HepG2 (cell line): ENCODE measurements around the gene ADAM15. TPM values are rescaled to one million over a fixed set of nuclear protein-coding genes. Genes with fewer than 3 reads are reported as not detected.

Source experiments
- EP300 ChIP-seq, 3 experiments: sonication (generic) in 1 of 3; formaldehyde crosslinking in 1 of 3; IDR thresholded peaks; 2 replicates each; pipeline versions ENCODE4 v1.5.1 to v1.6.1; 2011 to 2020; ENCODE audit warnings: low read depth in 2 of 3, low read length in 2 of 3, borderline replicate concordance in 1 of 3, improper control_type of control experiment in 1 of 3, mild to moderate bottlenecking in 1 of 3, missing genetic modification reagents in 1 of 3, moderate library complexity in 1 of 3
- FOXP1 ChIP-seq, 2 experiments: fragments of 450-650 bp in 1 of 2; IDR thresholded peaks; 2 replicates each; pipeline ENCODE4 v1.6.1; 2017 to 2018; ENCODE audit warnings: antibody characterized with exemption in 1 of 2
- RARG ChIP-seq: sonication (generic); formaldehyde crosslinking; IDR thresholded peaks from 2 replicates; pipeline ENCODE4 v1.4.0; 2020; ENCODE audit warnings: low read depth, mild to moderate bottlenecking, missing genetic modification reagents
- SALL1 ChIP-seq: sonication (generic); formaldehyde crosslinking; IDR thresholded peaks from 2 replicates; pipeline ENCODE4 v1.8.0; 2022; ENCODE audit warnings: mild to moderate bottlenecking, missing genetic modification reagents
- SALL2 ChIP-seq: sonication (generic); formaldehyde crosslinking; IDR thresholded peaks from 2 replicates; pipeline ENCODE4 v1.8.1; 2023; ENCODE audit warnings: mild to moderate bottlenecking, missing genetic modification reagents, inconsistent platforms
- SKI ChIP-seq: fragments of 450-650 bp; IDR thresholded peaks from one replicate; pipeline ENCODE4 v1.6.1; 2018; ENCODE audit warnings: mild to moderate bottlenecking; ENCODE audit not compliant: partially characterized antibody
- SOX13 ChIP-seq, 3 experiments: fragments of 450-650 bp in 1 of 3; sonication (generic) in 1 of 3; formaldehyde crosslinking in 1 of 3; IDR thresholded peaks in 2 of 3; conservative IDR thresholded peaks in 1 of 3; 2 replicates each; pipeline versions ENCODE4 v1.5.0 to v1.6.1; 2016 to 2020; ENCODE audit warnings: antibody characterized with exemption in 1 of 3, mild to moderate bottlenecking in 1 of 3, missing compliant biosample characterization in 1 of 3, missing genetic modification reagents in 1 of 3, moderate library complexity in 1 of 3
- ZNF263 ChIP-seq: sonication (generic); formaldehyde crosslinking; IDR thresholded peaks from 2 replicates; pipeline ENCODE4 v1.4.0; 2020; ENCODE audit warnings: missing genetic modification reagents
- ZNF614 ChIP-seq: IDR thresholded peaks from 2 replicates; pipeline ENCODE4 v1.6.1; 2018; ENCODE audit warnings: missing biosample characterization, missing genetic modification reagents, inconsistent platforms, borderline replicate concordance
- polyA plus RNA-seq, 8 experiments: library from polyadenylated mRNA; depleted of rRNA in 3 of 8; stranded (reverse) in 7 of 8; unstranded in 1 of 8; fragments of >200 nt; fragmentation: Illumina TruSeq in 4 of 8; extraction: Trizol in 4 of 8; gene quantifications; 2 replicates each; pipeline versions ENCODE4 v1.2.1 to v1.2.3, GENCODE V29; 2011 to 2016; ENCODE audit warnings: low read depth in 4 of 8, missing spikeins in 1 of 8, mixed read lengths in 1 of 8; ENCODE audit not compliant: insufficient read depth in 1 of 8
- total RNA-seq, 5 experiments: library from RNA; depleted of rRNA; stranded (reverse); fragments of >200 nt; fragmentation: Illumina TruSeq; extraction: Trizol; gene quantifications; 2 replicates each; pipeline ENCODE4 v1.2.3, GENCODE V29; 2016; ENCODE audit warnings: low read depth in 1 of 5
- TF ChIP-seq, protein P1 (sequence below): sonication (generic); formaldehyde crosslinking; IDR thresholded peaks from 2 replicates; pipeline ENCODE4 v1.5.0; 2020; ENCODE audit warnings: missing genetic modification reagents
- TF ChIP-seq, protein P2 (sequence below): sonication (generic); formaldehyde crosslinking; IDR thresholded peaks from 2 replicates; pipeline ENCODE4 v1.8.1; 2023; ENCODE audit warnings: missing genetic modification reagents, mild to moderate bottlenecking, borderline replicate concordance
- TF ChIP-seq, protein P3 (sequence below): IDR thresholded peaks from 2 replicates; pipeline ENCODE4 v1.6.1; 2018; ENCODE audit warnings: missing genetic modification reagents
- TF ChIP-seq, protein P4 (sequence below): sonication (generic); formaldehyde crosslinking; IDR thresholded peaks from 2 replicates; pipeline ENCODE4 v1.4.0; 2020; ENCODE audit warnings: missing genetic modification reagents
- TF ChIP-seq, protein P5 (sequence below): sonication (generic); formaldehyde crosslinking; IDR thresholded peaks from 2 replicates; pipeline ENCODE4 v1.5.1; 2020; ENCODE audit warnings: missing genetic modification reagents, mild to moderate bottlenecking, borderline replicate concordance

The ADAM15 gene
- total and polyA plus RNA-seq, 2 of the 13 experiments (the other 11 are each of a cell fraction or from before 2014, with no cell fraction given): 17.9 to 25.6 TPM

DNA sequence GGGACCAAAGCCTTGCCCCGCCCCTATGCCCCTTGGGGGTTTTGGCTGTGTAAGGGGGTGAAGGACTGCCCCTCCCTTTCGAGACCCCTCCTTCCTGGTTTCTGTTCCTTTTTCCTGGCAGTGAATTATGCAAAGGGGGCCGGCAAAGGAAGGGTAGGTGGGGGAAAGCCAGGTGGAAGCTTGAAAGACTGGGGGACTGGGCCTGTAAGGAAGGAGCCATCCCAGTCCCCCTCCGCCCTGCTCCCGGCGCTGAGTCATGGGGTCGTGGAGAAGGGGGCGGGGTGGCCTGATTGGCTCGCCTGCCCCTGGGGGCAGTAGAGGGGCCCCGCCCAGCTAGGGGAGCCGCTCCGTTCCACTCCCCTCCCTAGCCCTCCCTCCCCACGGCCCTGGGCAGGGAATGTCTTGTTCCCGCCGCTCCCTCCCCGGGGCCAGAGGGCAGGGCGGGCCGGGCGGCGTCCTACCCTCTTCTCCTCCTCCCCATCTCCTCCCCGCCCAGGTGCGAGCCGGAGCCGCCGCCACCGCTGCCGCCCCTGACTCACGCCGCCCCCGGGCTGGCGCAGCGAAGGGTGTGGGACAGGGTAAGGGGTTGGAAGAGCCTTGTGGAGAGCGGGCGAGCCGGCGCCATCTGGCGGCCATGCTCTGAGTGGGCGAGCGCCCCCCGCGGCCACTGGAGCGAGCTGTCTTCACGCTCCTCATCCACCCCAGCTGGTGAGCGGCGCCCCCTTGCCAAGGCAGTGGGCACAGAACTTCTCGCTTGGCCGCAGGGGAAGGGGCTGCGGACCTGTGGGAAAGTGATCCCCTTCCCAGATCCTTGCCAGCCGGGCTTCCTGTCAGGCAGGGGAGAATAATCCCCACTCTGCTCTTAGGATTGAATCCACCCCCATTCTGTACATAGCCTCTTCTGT is 33.8 kb upstream of the ADAM15 start (continued):
- TF ChIP-seq SOX13 (IDR thresholded peaks at IDR 0.05) (no peak; the same call in 1 of the 2 replicates), SOX13 (CRISPR knock-in tag; conservative IDR thresholded peaks at IDR 0.05 in 1 of 2, IDR thresholded peaks at IDR 0.05 in 1 of 2) (peak in 1 of 2 experiments; percentile 53; a peak in 2 of 4 replicates), SALL2 (CRISPR knock-in tag) (peak; percentile 81; the same call in 1 of the 2 replicates), ZNF263 (CRISPR knock-in tag) (peak; percentile 49; the same call in 1 of the 2 replicates), ZNF614 (CRISPR knock-in tag) (peak; percentile 83; the same call in 1 of the 2 replicates), SKI (peak; percentile 56), FOXP1 (IDR thresholded peaks at IDR 0.05) (no peak), FOXP1 (CRISPR knock-in tag; IDR thresholded peaks at IDR 0.05) (0 out of 2 replicates have a peak, but pooled peaks have one; percentile 18), EP300 (IDR thresholded peaks at IDR 0.05; ENCODE audit: low read depth in 2 of 2, low read length in 2 of 2) (peak in 1 of 2 experiments; percentile 20; a peak in 1 of 4 replicates), EP300 (CRISPR knock-in tag; IDR thresholded peaks at IDR 0.05; ENCODE audit: borderline replicate concordance) (peak; percentile 52; the same call in 1 of the 2 replicates), SALL1 (CRISPR knock-in tag) (peak; percentile 84), RARG (CRISPR knock-in tag) (no peak)
- TF ChIP-seq, protein P1, sequence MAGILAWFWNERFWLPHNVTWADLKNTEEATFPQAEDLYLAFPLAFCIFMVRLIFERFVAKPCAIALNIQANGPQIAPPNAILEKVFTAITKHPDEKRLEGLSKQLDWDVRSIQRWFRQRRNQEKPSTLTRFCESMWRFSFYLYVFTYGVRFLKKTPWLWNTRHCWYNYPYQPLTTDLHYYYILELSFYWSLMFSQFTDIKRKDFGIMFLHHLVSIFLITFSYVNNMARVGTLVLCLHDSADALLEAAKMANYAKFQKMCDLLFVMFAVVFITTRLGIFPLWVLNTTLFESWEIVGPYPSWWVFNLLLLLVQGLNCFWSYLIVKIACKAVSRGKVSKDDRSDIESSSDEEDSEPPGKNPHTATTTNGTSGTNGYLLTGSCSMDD: no peak
- TF ChIP-seq, protein P2, sequence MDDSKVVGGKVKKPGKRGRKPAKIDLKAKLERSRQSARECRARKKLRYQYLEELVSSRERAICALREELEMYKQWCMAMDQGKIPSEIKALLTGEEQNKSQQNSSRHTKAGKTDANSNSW: peak; percentile 73; the same call in 1 of the 2 replicates
- TF ChIP-seq, protein P3, sequence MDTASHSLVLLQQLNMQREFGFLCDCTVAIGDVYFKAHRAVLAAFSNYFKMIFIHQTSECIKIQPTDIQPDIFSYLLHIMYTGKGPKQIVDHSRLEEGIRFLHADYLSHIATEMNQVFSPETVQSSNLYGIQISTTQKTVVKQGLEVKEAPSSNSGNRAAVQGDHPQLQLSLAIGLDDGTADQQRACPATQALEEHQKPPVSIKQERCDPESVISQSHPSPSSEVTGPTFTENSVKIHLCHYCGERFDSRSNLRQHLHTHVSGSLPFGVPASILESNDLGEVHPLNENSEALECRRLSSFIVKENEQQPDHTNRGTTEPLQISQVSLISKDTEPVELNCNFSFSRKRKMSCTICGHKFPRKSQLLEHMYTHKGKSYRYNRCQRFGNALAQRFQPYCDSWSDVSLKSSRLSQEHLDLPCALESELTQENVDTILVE (CRISPR knock-in tag): 0 out of 2 replicates have a peak, but pooled peaks have one; percentile 72
- TF ChIP-seq, protein P4, sequence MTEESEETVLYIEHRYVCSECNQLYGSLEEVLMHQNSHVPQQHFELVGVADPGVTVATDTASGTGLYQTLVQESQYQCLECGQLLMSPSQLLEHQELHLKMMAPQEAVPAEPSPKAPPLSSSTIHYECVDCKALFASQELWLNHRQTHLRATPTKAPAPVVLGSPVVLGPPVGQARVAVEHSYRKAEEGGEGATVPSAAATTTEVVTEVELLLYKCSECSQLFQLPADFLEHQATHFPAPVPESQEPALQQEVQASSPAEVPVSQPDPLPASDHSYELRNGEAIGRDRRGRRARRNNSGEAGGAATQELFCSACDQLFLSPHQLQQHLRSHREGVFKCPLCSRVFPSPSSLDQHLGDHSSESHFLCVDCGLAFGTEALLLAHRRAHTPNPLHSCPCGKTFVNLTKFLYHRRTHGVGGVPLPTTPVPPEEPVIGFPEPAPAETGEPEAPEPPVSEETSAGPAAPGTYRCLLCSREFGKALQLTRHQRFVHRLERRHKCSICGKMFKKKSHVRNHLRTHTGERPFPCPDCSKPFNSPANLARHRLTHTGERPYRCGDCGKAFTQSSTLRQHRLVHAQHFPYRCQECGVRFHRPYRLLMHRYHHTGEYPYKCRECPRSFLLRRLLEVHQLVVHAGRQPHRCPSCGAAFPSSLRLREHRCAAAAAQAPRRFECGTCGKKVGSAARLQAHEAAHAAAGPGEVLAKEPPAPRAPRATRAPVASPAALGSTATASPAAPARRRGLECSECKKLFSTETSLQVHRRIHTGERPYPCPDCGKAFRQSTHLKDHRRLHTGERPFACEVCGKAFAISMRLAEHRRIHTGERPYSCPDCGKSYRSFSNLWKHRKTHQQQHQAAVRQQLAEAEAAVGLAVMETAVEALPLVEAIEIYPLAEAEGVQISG: peak; percentile 77
- TF ChIP-seq, protein P5, sequence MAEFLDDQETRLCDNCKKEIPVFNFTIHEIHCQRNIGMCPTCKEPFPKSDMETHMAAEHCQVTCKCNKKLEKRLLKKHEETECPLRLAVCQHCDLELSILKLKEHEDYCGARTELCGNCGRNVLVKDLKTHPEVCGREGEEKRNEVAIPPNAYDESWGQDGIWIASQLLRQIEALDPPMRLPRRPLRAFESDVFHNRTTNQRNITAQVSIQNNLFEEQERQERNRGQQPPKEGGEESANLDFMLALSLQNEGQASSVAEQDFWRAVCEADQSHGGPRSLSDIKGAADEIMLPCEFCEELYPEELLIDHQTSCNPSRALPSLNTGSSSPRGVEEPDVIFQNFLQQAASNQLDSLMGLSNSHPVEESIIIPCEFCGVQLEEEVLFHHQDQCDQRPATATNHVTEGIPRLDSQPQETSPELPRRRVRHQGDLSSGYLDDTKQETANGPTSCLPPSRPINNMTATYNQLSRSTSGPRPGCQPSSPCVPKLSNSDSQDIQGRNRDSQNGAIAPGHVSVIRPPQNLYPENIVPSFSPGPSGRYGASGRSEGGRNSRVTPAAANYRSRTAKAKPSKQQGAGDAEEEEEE: no peak
